DOHH2 (cell line): ENCODE results near the gene CMKLR1.

Source experiments
- H3F3A ChIP-seq: fragments of 200-600 bp; sonication (generic), shearing (Covaris generic); 2 replicates; pipeline ENCODE4 v1.6.0; 2016; ENCODE audit warnings: antibody characterized with exemption, mild to moderate bottlenecking; ENCODE audit not compliant: control insufficient read depth, insufficient read depth
- H3K27ac ChIP-seq: fragments of 200-600 bp; sonication (generic); 2 replicates; pipeline ENCODE4 v1.5.1; 2014; ENCODE audit warnings: low read depth, mild to moderate bottlenecking, low read length, moderate library complexity
- H3K27me3 ChIP-seq: fragments of 200-600 bp; sonication (generic); 2 replicates; pipeline ENCODE4 v1.6.1; 2014; ENCODE audit warnings: mild to moderate bottlenecking, low read length, mixed read lengths; ENCODE audit not compliant: control insufficient read depth
- H3K36me3 ChIP-seq: fragments of 200-600 bp; sonication (generic); 2 replicates; pipeline ENCODE4 v1.6.1; 2014; ENCODE audit warnings: mild to moderate bottlenecking, low read length, moderate library complexity, mixed read lengths; ENCODE audit not compliant: control insufficient read depth
- H3K4me1 ChIP-seq: fragments of 200-600 bp; sonication (generic); 2 replicates; pipeline ENCODE4 v1.6.1; 2014; ENCODE audit warnings: mild to moderate bottlenecking, low read length, mixed read lengths; ENCODE audit not compliant: control insufficient read depth
- H3K4me2 ChIP-seq: fragments of 200-600 bp; sonication (generic); 2 replicates; pipeline ENCODE4 v1.6.0; 2014; ENCODE audit warnings: mild to moderate bottlenecking, low read length, moderate library complexity
- H3K4me3 ChIP-seq: fragments of 200-600 bp; sonication (generic); 2 replicates; pipeline ENCODE4 v1.5.1; 2014; ENCODE audit warnings: mild to moderate bottlenecking, low read length, mixed read lengths
- H3K79me2 ChIP-seq: fragments of 200-600 bp; sonication (generic); 2 replicates; pipeline ENCODE4 v1.6.1; 2014; ENCODE audit warnings: mild to moderate bottlenecking, low read length, mixed read lengths; ENCODE audit not compliant: control insufficient read depth
- H3K9me2 ChIP-seq: fragments of 200-600 bp; sonication (generic); replicated peaks from 2 replicates; pipeline ENCODE4 v1.6.1; 2014; ENCODE audit warnings: mild to moderate bottlenecking, low read length, mixed read lengths; ENCODE audit not compliant: control insufficient read depth
- H3K9me3 ChIP-seq: fragments of 200-600 bp; sonication (generic); 2 replicates; pipeline ENCODE4 v1.6.1; 2014; ENCODE audit warnings: antibody characterized with exemption, low read length, mixed read lengths; ENCODE audit not compliant: control insufficient read depth, insufficient read depth
- H4K20me1 ChIP-seq: fragments of 200-600 bp; sonication (generic); 2 replicates; pipeline ENCODE4 v1.6.0; 2014; ENCODE audit warnings: low read depth, mild to moderate bottlenecking, antibody characterized with exemption, low read length, moderate library complexity; ENCODE audit not compliant: control insufficient read depth, insufficient read depth
- EZH2phosphoT487 ChIP-seq: fragments of 200-600 bp; sonication (generic); IDR thresholded peaks from 2 replicates; pipeline ENCODE4 v1.6.1; 2017; ENCODE audit warnings: borderline replicate concordance, mild to moderate bottlenecking, antibody characterized with exemption, low read length, moderate library complexity, mixed read lengths
- TF ChIP-seq, protein P1 (sequence below): fragments of 200-600 bp; sonication (generic); IDR thresholded peaks from one replicate; pipeline ENCODE4 v1.5.1; 2014; ENCODE audit warnings: antibody characterized with exemption, mild to moderate bottlenecking, low read depth, low read length; ENCODE audit not compliant: poor library complexity, severe bottlenecking

Gene CMKLR1

DNA sequence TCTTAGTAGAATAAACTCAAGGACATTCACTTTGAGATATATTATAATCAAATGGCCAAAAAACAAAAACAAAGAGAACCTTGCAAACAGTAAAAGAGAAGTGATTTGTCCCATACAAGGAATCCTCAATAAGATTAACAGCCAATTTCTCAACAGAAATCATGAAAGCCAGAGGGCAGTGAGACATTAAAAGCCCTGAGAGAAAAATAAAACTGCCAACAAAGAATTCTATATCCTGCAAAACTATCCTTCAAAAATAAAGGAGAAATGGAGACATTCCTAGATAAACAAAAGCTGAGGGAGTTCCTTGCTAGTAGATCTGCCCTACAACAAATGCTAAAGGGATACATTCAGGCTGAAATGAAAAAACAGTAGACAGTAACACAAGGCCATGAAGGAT is 78.1 kb downstream of the CMKLR1 start:
- Histone ChIP-seq H3F3A (no peaks in the 10 kb centered on the region), H3K27me3 (no peaks in the 10 kb centered on the region), H3K36me3 (no peaks in the 10 kb centered on the region), H3K9me2 (no peaks in the 10 kb centered on the region), H3K4me3 (no peak overlapping the region), H4K20me1 (no peaks in the 10 kb centered on the region), H3K4me2 (no peak overlapping the region), H3K79me2 (no peaks in the 10 kb centered on the region), H3K9me3 (peaks cover 5% of the 10 kb centered on the region), H3K27ac (no peak overlapping the region), H3K4me1 (no peaks in the 10 kb centered on the region)
- TF ChIP-seq EZH2phosphoT487, result no peak
- TF ChIP-seq, protein P1, sequence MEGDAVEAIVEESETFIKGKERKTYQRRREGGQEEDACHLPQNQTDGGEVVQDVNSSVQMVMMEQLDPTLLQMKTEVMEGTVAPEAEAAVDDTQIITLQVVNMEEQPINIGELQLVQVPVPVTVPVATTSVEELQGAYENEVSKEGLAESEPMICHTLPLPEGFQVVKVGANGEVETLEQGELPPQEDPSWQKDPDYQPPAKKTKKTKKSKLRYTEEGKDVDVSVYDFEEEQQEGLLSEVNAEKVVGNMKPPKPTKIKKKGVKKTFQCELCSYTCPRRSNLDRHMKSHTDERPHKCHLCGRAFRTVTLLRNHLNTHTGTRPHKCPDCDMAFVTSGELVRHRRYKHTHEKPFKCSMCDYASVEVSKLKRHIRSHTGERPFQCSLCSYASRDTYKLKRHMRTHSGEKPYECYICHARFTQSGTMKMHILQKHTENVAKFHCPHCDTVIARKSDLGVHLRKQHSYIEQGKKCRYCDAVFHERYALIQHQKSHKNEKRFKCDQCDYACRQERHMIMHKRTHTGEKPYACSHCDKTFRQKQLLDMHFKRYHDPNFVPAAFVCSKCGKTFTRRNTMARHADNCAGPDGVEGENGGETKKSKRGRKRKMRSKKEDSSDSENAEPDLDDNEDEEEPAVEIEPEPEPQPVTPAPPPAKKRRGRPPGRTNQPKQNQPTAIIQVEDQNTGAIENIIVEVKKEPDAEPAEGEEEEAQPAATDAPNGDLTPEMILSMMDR, result no peak

DNA sequence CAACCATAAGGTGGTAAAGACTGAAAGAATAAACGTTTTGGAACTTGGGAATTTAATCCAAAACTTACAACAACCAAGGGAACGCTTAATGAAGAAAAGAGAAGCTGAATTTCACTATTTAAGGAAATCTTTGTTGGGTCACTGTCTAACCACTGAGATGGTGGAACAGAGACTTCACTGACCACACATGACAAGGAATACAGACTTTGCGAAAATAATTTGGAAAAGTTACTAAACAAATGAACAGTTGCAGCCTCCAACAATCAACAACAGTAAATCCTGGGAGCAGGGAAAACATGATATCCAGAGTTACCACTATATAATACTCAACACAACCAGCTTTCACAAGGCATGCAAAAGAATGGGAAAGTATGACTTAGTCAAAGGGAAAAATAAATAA is 79.1 kb downstream of the CMKLR1 start:
- Histone ChIP-seq H3K4me3 (no peak overlapping the region), H3K4me1 (no peaks in the 10 kb centered on the region), H3K27ac (no peak overlapping the region), H4K20me1 (no peaks in the 10 kb centered on the region), H3K27me3 (no peaks in the 10 kb centered on the region), H3K36me3 (no peaks in the 10 kb centered on the region), H3K9me2 (no peaks in the 10 kb centered on the region), H3F3A (no peaks in the 10 kb centered on the region), H3K9me3 (peaks cover 5% of the 10 kb centered on the region), H3K79me2 (no peaks in the 10 kb centered on the region), H3K4me2 (no peak overlapping the region)
- TF ChIP-seq, protein P1, result no peak
- no peak for TF ChIP-seq EZH2phosphoT487

DNA sequence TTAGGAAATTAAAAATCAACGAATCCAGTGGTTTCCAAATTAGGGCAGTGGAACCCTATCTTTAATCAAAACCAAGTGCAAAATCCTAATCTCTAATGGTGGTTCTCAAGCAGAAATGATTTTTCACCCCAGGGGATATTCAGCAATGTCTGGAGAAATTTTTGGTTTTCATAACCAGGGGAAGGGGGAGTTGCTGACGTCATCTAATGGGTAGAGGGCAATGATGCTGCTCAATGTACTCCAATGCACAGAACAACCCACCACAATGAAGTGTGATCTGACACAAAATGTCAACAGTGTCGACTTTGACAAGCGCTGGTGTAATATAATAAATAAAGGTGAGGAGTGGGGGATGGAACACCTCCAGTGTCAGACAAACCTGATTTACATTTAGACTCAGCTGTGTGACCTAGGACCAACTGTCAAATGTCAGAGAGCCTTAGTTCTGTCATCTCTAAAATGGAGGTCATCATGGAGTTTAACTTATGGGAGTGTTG is 81.5 kb downstream of the CMKLR1 start:
- TF ChIP-seq, protein P1, result no peak
- TF ChIP-seq EZH2phosphoT487, result no peak
- Histone ChIP-seq H4K20me1 (no peaks in the 10 kb centered on the region), H3K4me2 (no peak overlapping the region), H3K79me2 (no peaks in the 10 kb centered on the region), H3K4me1 (peaks cover 8% of the 10 kb centered on the region), H3K27ac (no peak overlapping the region), H3F3A (no peaks in the 10 kb centered on the region), H3K36me3 (no peaks in the 10 kb centered on the region), H3K27me3 (no peaks in the 10 kb centered on the region), H3K9me3 (peaks cover 5% of the 10 kb centered on the region), H3K9me2 (no peaks in the 10 kb centered on the region), H3K4me3 (no peak overlapping the region)
